GM12891 (cell line): ENCODE data around the gene RGS3.

Experiments used
- POLR2A ChIP-seq: IDR thresholded peaks from 2 replicates; pipeline ENCODE4 v1.6.1; 2011; ENCODE audit warnings: low read depth, low read length, control low read depth
- POLR2AphosphoS5 ChIP-seq: IDR thresholded peaks from 2 replicates; pipeline ENCODE4 v1.6.1; 2011; ENCODE audit warnings: low read depth, low read length, control low read depth
- TAF1 ChIP-seq: IDR thresholded peaks from 2 replicates; pipeline ENCODE4 v1.6.1; 2011; ENCODE audit warnings: low read depth, low read length, control low read depth

DNA sequence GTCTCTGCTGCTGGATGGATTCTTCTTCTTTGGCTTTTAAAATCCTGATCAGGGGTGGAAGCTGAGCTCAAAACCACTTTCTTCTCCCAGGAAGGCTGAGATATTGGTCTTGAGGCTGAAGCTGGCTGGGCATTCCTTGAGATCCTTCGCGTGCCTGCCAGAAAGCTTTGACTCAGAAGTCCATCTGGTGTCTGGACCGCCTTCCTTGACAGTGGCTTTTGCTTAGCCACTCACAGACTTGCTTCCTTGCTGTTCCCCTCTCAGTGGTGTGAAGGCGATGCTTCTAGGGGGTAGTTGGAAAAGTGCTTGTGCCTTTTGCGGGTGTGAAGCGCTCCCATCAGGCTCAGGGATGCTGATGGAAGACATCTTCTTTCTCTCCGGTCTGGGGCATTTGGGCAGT, 45.9 kb downstream of the RGS3 start:
- no peak for TF ChIP-seq POLR2AphosphoS5
- no peak for TF ChIP-seq POLR2A
- no peak for TF ChIP-seq TAF1
